RWPE2 (cell line): ENCODE data around the gene CENPP.

Source experiments
- ATAC-seq: fragments of 200-7000 bp; cut with Tn5 transposase; 3 replicates; pipeline ENCODE4 v1.9.1; 2021; ENCODE audit warnings: low read depth
- DNase-seq: peaks from one replicate; pipeline ENCODE4 v3.0.0-alpha.2; 2020; ENCODE audit warnings: low spot score
- H3K27ac ChIP-seq: fragments of 450-650 bp; 2 replicates; pipeline ENCODE4 v1.5.1; 2017; ENCODE audit warnings: mild to moderate bottlenecking; ENCODE audit not compliant: poor library complexity, severe bottlenecking
- H3K27me3 ChIP-seq: fragments of 250-450 bp; sonication (Bioruptor Pico); 2 replicates; pipeline ENCODE4 v1.5.1; 2021; ENCODE audit warnings: mild to moderate bottlenecking, moderate library complexity; ENCODE audit not compliant: insufficient read depth, poor library complexity, severe bottlenecking
- H3K36me3 ChIP-seq: fragments of 250-450 bp; sonication (Bioruptor Pico); 2 replicates; pipeline ENCODE4 v1.5.1; 2020; ENCODE audit warnings: low read depth, mild to moderate bottlenecking, moderate library complexity
- H3K4me1 ChIP-seq: fragments of 250-450 bp; sonication (Bioruptor Pico); 2 replicates; pipeline ENCODE4 v1.5.1; 2021; ENCODE audit warnings: mild to moderate bottlenecking, moderate library complexity; ENCODE audit not compliant: insufficient read depth, poor library complexity, severe bottlenecking
- H3K4me3 ChIP-seq: fragments of 250-450 bp; sonication (Bioruptor Pico); 2 replicates; pipeline ENCODE4 v1.5.1; 2021; ENCODE audit warnings: mild to moderate bottlenecking, moderate library complexity; ENCODE audit not compliant: severe bottlenecking
- H3K9me3 ChIP-seq: fragments of 250-450 bp; sonication (Bioruptor Pico); 2 replicates; pipeline ENCODE4 v1.5.1; 2021; ENCODE audit warnings: mild to moderate bottlenecking, moderate library complexity; ENCODE audit not compliant: severe bottlenecking
- CTCF ChIP-seq: fragments of 450-650 bp; IDR thresholded peaks from one replicate; pipeline ENCODE4 v1.5.1; 2017; ENCODE audit warnings: mild to moderate bottlenecking, moderate library complexity; ENCODE audit not compliant: poor library complexity, severe bottlenecking

CENPP gene

GRCh38 chr9:92525306-92525705 is 199.6 kb downstream of the CENPP start:
- no peak for DNase-seq
- Histone ChIP-seq H3K4me3 (no peak overlapping the region), H3K36me3 (no peaks in the 10 kb centered on the region), H3K27me3 (no peaks in the 10 kb centered on the region), H3K9me3 (no peaks in the 10 kb centered on the region), H3K4me1 (no peaks in the 10 kb centered on the region), H3K27ac (no peak overlapping the region)
- no peak for TF ChIP-seq CTCF
- no peak for ATAC-seq

- H3K4me1 ChIP-seq, result no peaks in the 10 kb centered on the region
- no peaks in the 10 kb centered on the region for H3K36me3 ChIP-seq
- no peak for TF ChIP-seq CTCF
- DNase-seq (no peak), ATAC-seq (no peak)
- no peak overlapping the region for H3K27ac ChIP-seq
- no peaks in the 10 kb centered on the region for H3K27me3 ChIP-seq
- H3K4me3 ChIP-seq, result no peak overlapping the region
- no peaks in the 10 kb centered on the region for H3K9me3 ChIP-seq
These were observed 201.6 kb downstream of the CENPP start for GRCh38 chr9:92527291-92527828.

- ATAC-seq (no peak), DNase-seq (no peak)
- no peaks in the 10 kb centered on the region for H3K9me3 ChIP-seq
- H3K4me3 ChIP-seq, result no peak overlapping the region
- no peaks in the 10 kb centered on the region for H3K36me3 ChIP-seq
- no peaks in the 10 kb centered on the region for H3K27me3 ChIP-seq
- TF ChIP-seq CTCF, result no peak
- no peaks in the 10 kb centered on the region for H3K4me1 ChIP-seq
- H3K27ac ChIP-seq, result no peak overlapping the region
These were observed 202.2 kb downstream of the CENPP start for GRCh38 chr9:92527832-92528521.

GRCh38 chr9:92528522-92528849 is 202.7 kb downstream of the CENPP start:
- ATAC-seq, result no peak
- no peak for TF ChIP-seq CTCF
- DNase-seq, result no peak
- Histone ChIP-seq H3K4me1 (no peaks in the 10 kb centered on the region), H3K27me3 (no peaks in the 10 kb centered on the region), H3K4me3 (no peak overlapping the region), H3K36me3 (no peaks in the 10 kb centered on the region), H3K9me3 (no peaks in the 10 kb centered on the region), H3K27ac (no peak overlapping the region)

- ATAC-seq (no peak), DNase-seq (no peak)
- TF ChIP-seq CTCF, result no peak
These were observed 203.4 kb downstream of the CENPP start for GRCh38 chr9:92529124-92529523.

More at GRCh38 chr9:92529124-92529523, 203.4 kb downstream of the CENPP start:
- Histone ChIP-seq H3K27me3 (no peaks in the 10 kb centered on the region), H3K27ac (no peak overlapping the region), H3K36me3 (no peaks in the 10 kb centered on the region), H3K4me3 (no peak overlapping the region), H3K9me3 (no peaks in the 10 kb centered on the region), H3K4me1 (no peaks in the 10 kb centered on the region)
